ENCODE data around the gene SH3D19. TPM values are rescaled to one million over a fixed set of nuclear protein-coding genes. Genes with fewer than 3 reads are reported as not detected.
"Not testable (repeated sequence)": the region's sequence is repeated elsewhere in the genome, so short reads cannot be mapped to it uniquely, and the experiment has no call there.

The SH3D19 gene
- total and polyA plus RNA-seq, 7 donors = 31.4 to 195 (median 105) TPM

DNA sequence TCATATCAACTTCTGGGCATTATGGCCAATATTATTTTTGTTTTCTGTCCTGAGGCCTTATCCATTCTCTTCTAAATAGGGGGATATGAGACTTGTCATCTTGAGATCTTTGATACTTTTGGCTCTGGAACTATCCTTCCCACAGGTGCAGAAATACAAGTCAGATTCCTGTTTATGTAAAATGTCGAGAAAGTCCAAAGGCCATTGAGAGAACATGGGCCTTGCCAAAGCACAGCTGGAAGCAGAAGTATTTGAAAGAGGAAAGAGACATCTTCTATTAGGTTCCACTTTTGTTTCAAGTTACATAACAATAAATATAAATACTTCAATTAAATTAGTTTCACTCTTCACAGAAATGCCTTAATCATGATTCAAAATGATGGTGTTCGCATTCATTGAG, 69.3 kb downstream of the SH3D19 start:
- Histone ChIP-seq H3K27me3 (no peaks in the 10 kb centered on the region), H3K9me3 (no peaks in the 10 kb centered on the region), H3K27ac (peak overlapping the region; percentile 42 to 64 (median 56)), H3K36me3 (no peaks in the 10 kb centered on the region), H3K4me1 (peaks cover 0 to 35% (median 15%) of the 10 kb centered on the region in 4 donors), H3K4me3 (no peak overlapping the region)
- intact Hi-C loops (cut with DNase I) = no loop called here
- TF ChIP-seq, protein P1, sequence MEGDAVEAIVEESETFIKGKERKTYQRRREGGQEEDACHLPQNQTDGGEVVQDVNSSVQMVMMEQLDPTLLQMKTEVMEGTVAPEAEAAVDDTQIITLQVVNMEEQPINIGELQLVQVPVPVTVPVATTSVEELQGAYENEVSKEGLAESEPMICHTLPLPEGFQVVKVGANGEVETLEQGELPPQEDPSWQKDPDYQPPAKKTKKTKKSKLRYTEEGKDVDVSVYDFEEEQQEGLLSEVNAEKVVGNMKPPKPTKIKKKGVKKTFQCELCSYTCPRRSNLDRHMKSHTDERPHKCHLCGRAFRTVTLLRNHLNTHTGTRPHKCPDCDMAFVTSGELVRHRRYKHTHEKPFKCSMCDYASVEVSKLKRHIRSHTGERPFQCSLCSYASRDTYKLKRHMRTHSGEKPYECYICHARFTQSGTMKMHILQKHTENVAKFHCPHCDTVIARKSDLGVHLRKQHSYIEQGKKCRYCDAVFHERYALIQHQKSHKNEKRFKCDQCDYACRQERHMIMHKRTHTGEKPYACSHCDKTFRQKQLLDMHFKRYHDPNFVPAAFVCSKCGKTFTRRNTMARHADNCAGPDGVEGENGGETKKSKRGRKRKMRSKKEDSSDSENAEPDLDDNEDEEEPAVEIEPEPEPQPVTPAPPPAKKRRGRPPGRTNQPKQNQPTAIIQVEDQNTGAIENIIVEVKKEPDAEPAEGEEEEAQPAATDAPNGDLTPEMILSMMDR (IDR thresholded peaks at IDR 0.05) = no peak
- TF ChIP-seq EP300 (IDR thresholded peaks at IDR 0.05) (no peak), POLR2AphosphoS5 (IDR thresholded peaks at IDR 0.05) (no peak)
- WGBS, 2 donors = 52 to 67% methylated on average over 2 of the region's 2 CpGs
- no peak for DNase-seq

DNA sequence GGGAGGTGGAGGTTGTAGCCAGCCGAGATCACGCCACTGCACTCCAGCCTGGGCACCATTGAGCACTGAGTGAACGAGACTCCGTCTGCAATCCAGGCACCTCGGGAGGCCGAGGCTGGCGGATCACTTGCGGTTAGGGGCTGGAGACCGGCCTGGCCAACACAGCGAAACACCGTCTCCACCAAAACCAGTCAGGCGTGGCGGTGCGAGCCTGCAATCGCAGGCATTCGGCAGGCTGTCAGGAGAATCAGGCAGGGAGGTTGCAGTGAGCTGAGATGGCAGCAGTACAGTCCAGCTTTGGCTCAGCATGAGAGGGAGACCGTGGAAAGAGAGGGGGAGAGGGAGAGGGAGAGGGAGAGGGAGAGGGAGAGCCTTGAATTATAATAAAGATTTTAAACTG, 69.7 kb downstream of the SH3D19 start:
- peak overlapping the region in 3 of 4 donors; percentile 54 to 64 (median 57) for H3K27ac ChIP-seq
- H3K27me3 ChIP-seq; H3K4me3 ChIP-seq; DNase-seq; H3K9me3 ChIP-seq; intact Hi-C loops (cut with DNase I); H3K36me3 ChIP-seq: not testable (repeated sequence)
- WGBS, 2 donors = 89 to 96% methylated on average over 17 of the region's 17 CpGs
- peaks cover 0 to 35% (median 15%) of the 10 kb centered on the region in 4 donors for H3K4me1 ChIP-seq

DNA sequence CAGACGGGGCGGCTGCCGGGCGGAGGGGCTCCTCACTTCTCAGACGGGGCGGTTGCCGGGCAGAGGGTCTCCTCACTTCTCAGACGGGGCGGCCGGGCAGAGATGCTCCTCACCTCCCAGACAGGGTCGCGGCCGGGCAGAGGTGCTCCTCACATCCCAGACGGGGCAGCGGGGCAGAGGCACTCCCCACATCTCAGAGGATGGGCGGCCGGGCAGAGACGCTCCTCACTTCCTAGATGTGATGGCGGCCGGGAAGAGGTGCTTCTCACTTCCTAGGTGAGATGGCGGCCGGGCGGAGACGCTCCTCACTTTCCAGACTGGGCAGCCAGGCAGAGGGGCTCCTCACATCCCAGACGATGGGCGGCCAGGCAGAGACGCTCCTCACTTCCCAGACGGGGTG, 70.2 kb downstream of the SH3D19 start:
- H3K36me3 ChIP-seq; intact Hi-C loops (cut with DNase I); H3K27me3 ChIP-seq; H3K4me3 ChIP-seq; DNase-seq; H3K27ac ChIP-seq; H3K9me3 ChIP-seq: not testable (repeated sequence)
- peaks cover 0 to 35% (median 15%) of the 10 kb centered on the region in 4 donors for H3K4me1 ChIP-seq
- 96 to 99% methylated on average over 15 to 17 of the region's 28 CpGs for WGBS, 2 donors

DNA sequence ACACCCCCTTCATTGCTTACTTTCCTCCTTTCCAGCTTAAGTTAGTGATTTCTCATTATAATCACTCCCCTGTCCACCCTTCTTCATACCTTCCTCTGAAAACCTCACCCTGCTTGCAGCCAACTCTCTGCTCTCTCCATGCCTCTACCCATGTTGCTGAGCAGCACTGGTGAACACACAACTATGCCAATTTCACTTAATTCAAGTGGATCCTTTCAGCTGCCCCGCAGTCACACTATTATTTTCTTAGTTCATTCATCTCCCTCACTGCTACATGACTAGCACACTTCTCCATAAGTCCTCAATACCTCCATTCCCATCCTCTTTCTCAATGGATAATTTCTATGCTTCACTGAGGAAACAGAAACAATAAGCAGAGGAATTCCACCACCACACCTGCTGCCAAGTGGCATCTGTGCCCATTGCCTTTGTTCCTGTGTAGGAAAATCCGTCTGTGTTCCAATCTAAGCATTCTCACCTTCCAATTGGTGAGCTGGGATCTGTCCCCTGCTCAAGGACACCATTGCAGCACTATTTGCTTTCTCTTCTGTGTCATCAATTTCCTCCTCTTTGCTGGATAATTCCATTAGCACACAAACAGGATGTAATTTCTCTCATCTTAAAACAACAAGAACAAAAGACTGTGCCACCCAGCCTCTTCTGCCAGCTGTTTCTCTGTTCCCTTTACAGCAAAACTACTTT, 73.7 kb downstream of the SH3D19 start:
- no peak for DNase-seq
- 27 to 42% methylated on average over 2 of the region's 2 CpGs for WGBS, 2 donors
- H3K4me1 ChIP-seq = peaks cover 0 to 26% (median 13%) of the 10 kb centered on the region in 4 donors
- H3K4me3 ChIP-seq = no peak overlapping the region
- intact Hi-C loops (cut with DNase I) = no loop called here
- H3K27me3 ChIP-seq = no peaks in the 10 kb centered on the region
- TF ChIP-seq POLR2AphosphoS5 (IDR thresholded peaks at IDR 0.05) (no peak), EP300 (IDR thresholded peaks at IDR 0.05) (no peak), POLR2A (IDR thresholded peaks at IDR 0.05) (no peak)
- TF ChIP-seq, protein P1 (IDR thresholded peaks at IDR 0.05) = no peak
- H3K9me3 ChIP-seq = no peaks in the 10 kb centered on the region
- no peak overlapping the region for H3K27ac ChIP-seq
- no peaks in the 10 kb centered on the region for H3K36me3 ChIP-seq

DNA sequence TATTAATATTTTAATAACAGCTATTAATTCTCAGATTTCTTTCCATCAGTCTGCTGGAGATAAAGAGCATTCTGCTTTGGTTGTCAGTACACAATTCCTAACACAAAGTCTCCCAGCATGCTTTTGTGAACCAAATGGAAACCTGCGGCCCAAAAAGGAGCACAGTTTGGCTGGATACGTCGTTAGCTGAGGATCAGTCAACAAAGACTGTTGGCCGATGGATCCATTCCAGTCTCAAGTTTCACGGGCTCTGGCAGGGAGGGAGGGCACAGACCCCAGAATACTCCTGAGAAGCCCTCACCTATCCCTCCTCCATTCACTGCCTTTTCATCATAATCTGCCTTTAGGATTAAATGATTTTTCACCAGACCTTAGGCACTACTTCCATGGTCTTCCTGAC, 74.7 kb downstream of the SH3D19 start:
- peaks cover 0 to 15% (median 7%) of the 10 kb centered on the region in 4 donors for H3K4me1 ChIP-seq
- TF ChIP-seq EP300 (IDR thresholded peaks at IDR 0.05) (no peak), POLR2A (IDR thresholded peaks at IDR 0.05) (no peak)
- 82 to 93% methylated on average over 5 of the region's 5 CpGs for WGBS, 2 donors
- no peak overlapping the region for H3K4me3 ChIP-seq
- no peak overlapping the region for H3K27ac ChIP-seq
- H3K27me3 ChIP-seq = no peaks in the 10 kb centered on the region
- no peaks in the 10 kb centered on the region for H3K9me3 ChIP-seq
- intact Hi-C loops (cut with DNase I) = no loop called here
- no peaks in the 10 kb centered on the region for H3K36me3 ChIP-seq
- DNase-seq = no peak

DNA sequence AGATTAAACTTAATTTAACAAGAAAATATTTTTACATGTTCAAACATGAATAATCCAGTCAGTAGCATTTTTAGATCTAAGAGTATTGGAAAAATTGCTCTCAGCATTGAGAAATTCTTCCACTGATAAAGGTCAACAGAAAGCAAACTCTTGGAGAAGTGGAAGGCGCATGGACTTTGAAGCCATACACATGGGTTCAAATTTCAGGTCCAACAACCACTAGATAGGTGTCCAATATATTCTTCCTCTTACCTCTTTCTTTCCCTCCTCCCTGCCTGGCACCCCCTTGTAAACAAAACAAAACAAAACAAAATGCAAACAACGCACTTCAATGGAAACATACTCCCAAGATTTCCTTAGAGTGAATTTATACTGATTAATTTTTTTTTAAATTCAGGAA, 76.9 kb downstream of the SH3D19 start:
- no peak overlapping the region for H3K4me3 ChIP-seq
- WGBS, 2 donors = 72 to 96% methylated on average over 2 of the region's 2 CpGs
- intact Hi-C loops (cut with DNase I) = no loop called here

More for the DNA sequence above, 76.9 kb downstream of the SH3D19 start:
- Histone ChIP-seq H3K27ac (no peak overlapping the region), H3K4me1 (peaks cover 0 to 13% (median 7%) of the 10 kb centered on the region in 4 donors), H3K36me3 (no peaks in the 10 kb centered on the region), H3K9me3 (no peaks in the 10 kb centered on the region), H3K27me3 (no peaks in the 10 kb centered on the region)
- TF ChIP-seq POLR2AphosphoS5 (IDR thresholded peaks at IDR 0.05) (no peak), EP300 (IDR thresholded peaks at IDR 0.05) (no peak), POLR2A (IDR thresholded peaks at IDR 0.05) (no peak)
- TF ChIP-seq, protein P1 (IDR thresholded peaks at IDR 0.05) = no peak
- no peak for DNase-seq
